Measurements from ENCODE around the gene KCNA1. TPM values are rescaled to one million over a fixed set of nuclear protein-coding genes. Genes with fewer than 3 reads are reported as not detected.

Gene KCNA1
- total and polyA plus RNA-seq, 2 of the 4 experiments (the other 2 are of a cell fraction) = not detected

- DNase-seq = no peak
- H3K56ac ChIP-seq (ENCODE audit: extremely low read depth, insufficient read depth, low read length) = no peak overlapping the region
- H4K8ac ChIP-seq (ENCODE audit: low read depth in 2 of 2, low read length in 2 of 2) = no peak overlapping the region
- H2BK120ac ChIP-seq (ENCODE audit: low read depth, low read length) = no peak overlapping the region
- H2AK9ac ChIP-seq (replicated peaks; ENCODE audit: low read depth, low read length, poor library complexity) = no peak overlapping the region
- H3K23ac ChIP-seq (ENCODE audit: low read depth, low read length) = no peak overlapping the region
- H3K9ac ChIP-seq (ENCODE audit: low read depth, low read length) = no peak overlapping the region
- dilution Hi-C loops (cut with HindIII; ENCODE audit: low sequenced_read_pairs, unreplicated experiment) = no loop called here
- peaks cover 24% of the 10 kb centered on the region for H3K27me3 ChIP-seq (ENCODE audit: control insufficient read depth, insufficient read depth, low read length)
- POLR2A ChIA-PET (ENCODE audit: unreplicated experiment) = no interaction called here
- no peaks in the 10 kb centered on the region for H3K9me1 ChIP-seq (ENCODE audit: insufficient read depth, low read length)
- H3K9me3 ChIP-seq (ENCODE audit: control insufficient read depth, insufficient read depth, low read length) = no peaks in the 10 kb centered on the region
- H3K4me1 ChIP-seq (ENCODE audit: control insufficient read depth, insufficient read depth, low read length) = peaks cover 3% of the 10 kb centered on the region; the same call in 1 of the 2 replicates
- no peak overlapping the region for H3K27ac ChIP-seq (ENCODE audit: insufficient read depth, low read length)
- no peak overlapping the region for H3K18ac ChIP-seq (ENCODE audit: low read depth, low read length)
- H3K14ac ChIP-seq (replicated peaks; ENCODE audit: low read depth, low read length) = no peak overlapping the region
- intact Hi-C loops (cut with micrococcal nuclease) = no loop called here
- H4K5ac ChIP-seq (ENCODE audit: low read depth, low read length) = no peak overlapping the region
- no peaks in the 10 kb centered on the region for H4K20me1 ChIP-seq (ENCODE audit: insufficient read depth, low read length)
- H4K91ac ChIP-seq (ENCODE audit: insufficient read depth, low read depth, low read length) = no peak overlapping the region
- H3K36me3 ChIP-seq (ENCODE audit: control insufficient read depth, insufficient read depth, low read length) = no peaks in the 10 kb centered on the region
- no peak overlapping the region for H2AK5ac ChIP-seq (ENCODE audit: low read depth, low read length)
- H2BK15ac ChIP-seq (ENCODE audit: low read depth, low read length) = no peak overlapping the region
- no peak overlapping the region for H2BK5ac ChIP-seq (ENCODE audit: low read depth, low read length, poor library complexity, severe bottlenecking)
- no peak for TF ChIP-seq NFE2L2 (IDR thresholded peaks at IDR 0.05; ENCODE audit: low read depth, low read length)
- no peak overlapping the region for H2AFZ ChIP-seq (replicated peaks; ENCODE audit: low read length, poor library complexity)
- in situ Hi-C loops (cut with MboI; ENCODE audit: low sequenced_read_pairs) = no loop called here
- no peak overlapping the region for H3K4me3 ChIP-seq (ENCODE audit: insufficient read depth, low read depth, low read length)
- no peak overlapping the region for H3K4me2 ChIP-seq (ENCODE audit: low read depth, low read length)
- BruUV-seq (replicated peaks) = no TSS peak
- no peak overlapping the region for H2BK20ac ChIP-seq (ENCODE audit: low read depth, low read length)
- CTCF ChIA-PET = interaction anchor here (0.6 kb wide), 1 partner anchor 48 kb away, joined by 3 read pairs; no protein-coding TSS in a partner anchor
- no peak overlapping the region for H3K4ac ChIP-seq (ENCODE audit: low read depth, low read length)
- no peak for ATAC-seq (ENCODE audit: low read depth)
- H3K79me1 ChIP-seq (ENCODE audit: low read depth in 1 of 2, low read length in 2 of 2) = no peaks in the 10 kb centered on the region
Observed at GRCh38 chr12:4905316-4905715, 4.4 kb upstream of the KCNA1 start.

All from IMR-90 (cell line).